ENCODE results near the gene MRE11. TPM values are rescaled to one million over a fixed set of nuclear protein-coding genes. Genes with fewer than 3 reads are reported as not detected.
"Not testable (repeated sequence)": the region's sequence is repeated elsewhere in the genome, so short reads cannot be mapped to it uniquely, and the experiment has no call there.

MRE11 gene
- polyA plus RNA-seq, 1 donor = 15.1 TPM

- DNase-seq (ENCODE audit: low read depth) = no peak
Observed at GRCh38 chr11:94424011-94424410, 69.6 kb downstream of the MRE11 start.

DNA sequence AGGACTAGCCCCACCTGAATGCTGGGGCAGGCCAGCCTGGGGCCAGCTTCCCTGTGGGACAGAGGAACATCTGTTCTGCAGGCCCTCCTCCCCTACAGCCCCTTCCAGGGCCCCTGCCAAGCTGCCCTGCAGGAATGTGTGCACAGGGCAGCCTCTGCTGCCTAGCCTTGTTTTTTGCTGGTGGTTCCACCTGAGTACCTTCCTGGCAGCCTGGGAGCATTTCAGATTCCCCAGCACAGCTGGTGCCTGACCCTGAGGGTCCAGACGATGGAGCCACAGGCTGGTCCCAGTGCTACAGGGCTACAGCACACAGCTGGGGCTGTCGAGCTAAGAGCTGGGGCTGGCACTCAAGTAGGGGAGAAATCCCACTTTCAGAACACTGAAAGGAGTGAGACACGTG is 70.1 kb downstream of the MRE11 start:
- no peak for DNase-seq (ENCODE audit: low read depth)

GRCh38 chr11:94418123-94418765 is 75.4 kb downstream of the MRE11 start:
- no peak for DNase-seq (ENCODE audit: low read depth)

DNA sequence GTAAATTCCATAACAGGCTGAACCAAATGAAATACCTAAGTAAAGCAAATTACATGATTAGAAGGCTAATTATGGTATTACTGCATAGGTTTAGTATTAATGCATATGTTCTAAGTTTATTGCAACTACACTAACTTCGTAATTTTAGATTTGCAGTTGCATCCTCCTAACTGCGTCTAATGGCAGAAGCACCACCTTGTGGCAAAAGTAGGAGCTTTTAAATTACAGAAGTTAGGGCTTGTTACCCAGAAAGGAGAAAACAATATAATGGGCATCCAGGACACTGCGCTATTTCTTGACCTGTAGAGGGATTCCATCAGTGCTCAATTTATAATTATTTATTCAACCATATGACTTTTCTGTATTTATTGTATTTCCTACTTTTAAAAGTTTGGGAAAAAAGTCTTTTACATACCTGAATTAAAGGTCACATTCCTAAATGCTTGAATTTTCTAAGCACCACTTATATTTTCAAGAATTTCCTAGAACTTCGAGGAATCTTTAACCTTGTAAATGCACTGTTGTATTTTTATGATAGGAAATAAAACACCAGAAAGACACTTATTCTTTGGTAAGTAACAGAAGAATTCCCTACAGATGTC is 76.2 kb downstream of the MRE11 start:
- peak; percentile 14 for DNase-seq (ENCODE audit: low read depth)

- no peak for DNase-seq (ENCODE audit: low read depth)
Observed at GRCh38 chr11:94405062-94405833, 88.4 kb downstream of the MRE11 start.

DNA sequence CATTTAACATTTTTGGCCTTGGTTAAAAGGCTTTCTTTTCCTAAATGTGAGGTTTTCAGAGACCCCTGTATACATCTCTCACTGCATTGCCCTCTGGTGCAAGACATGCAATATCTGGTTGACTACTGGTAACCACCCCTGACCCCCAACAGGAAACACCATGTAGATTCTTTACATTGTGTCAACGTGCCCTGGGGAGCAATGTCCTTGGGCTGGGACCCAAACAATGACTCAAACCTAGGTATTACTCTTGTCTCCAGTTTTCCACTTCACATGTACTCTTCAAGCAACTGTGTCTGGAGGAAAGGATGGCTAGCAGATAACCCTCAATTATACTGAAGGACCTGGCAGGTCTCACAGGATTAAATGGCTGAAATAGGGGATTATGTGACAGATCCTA is 91.3 kb downstream of the MRE11 start:
- DNase-seq (ENCODE audit: low read depth) = no peak

GRCh38 chr11:94401773-94402265 is 91.8 kb downstream of the MRE11 start:
- no peak for DNase-seq (ENCODE audit: low read depth)

DNA sequence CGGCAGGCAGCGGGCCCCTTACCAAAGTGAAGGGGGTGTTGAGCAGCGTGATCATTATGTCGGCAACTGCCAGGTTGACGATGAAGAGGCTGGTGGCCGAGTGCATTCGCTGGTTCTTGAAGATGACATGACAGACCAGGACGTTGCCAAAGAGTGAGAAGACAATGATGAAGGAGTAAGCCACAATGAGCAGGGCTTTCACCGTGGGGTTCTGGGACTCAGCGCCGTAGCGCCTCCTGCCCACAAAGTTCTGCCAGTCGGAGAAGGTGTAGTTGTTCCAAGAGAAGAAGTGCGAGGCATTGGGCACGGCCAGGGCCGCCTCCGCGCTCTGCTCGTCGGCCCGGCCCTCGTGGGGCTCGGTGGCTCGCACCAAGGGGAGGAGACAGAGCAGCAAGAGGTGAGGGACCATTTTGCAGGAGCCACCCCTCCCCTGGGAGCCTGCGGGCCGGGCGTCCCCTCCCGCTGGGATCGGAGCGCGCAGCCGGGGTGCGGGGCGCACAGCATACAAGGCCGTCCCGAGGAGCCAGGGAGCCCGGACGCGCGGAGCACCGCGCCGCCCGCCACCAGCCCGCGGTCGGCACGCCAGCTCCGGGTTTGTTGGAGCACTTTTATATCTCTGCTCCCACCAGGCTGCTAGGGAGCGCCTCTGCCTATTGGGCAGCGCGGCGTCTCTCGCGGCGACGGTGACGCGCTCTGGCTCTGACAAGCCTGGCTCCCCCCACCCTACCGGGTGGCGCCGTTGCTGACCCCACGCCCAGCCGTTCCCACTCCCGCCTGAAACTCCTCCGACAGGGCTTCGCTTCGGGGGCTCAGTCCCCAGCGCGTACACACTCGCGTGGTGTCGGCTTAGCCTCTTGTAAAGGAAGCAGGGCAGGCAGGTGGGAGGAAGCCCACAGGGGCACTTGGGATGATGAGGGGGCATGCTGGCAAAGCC is 92.5 kb downstream of the MRE11 start, which contains the start of gene GPR83:
TSS of gene GPR83 (minus strand) at position 581 of the 934 bp plus-strand sequence. CDS start at position 409, 172 bp downstream.
- DNase-seq (ENCODE audit: low read depth) = no peak

DNA sequence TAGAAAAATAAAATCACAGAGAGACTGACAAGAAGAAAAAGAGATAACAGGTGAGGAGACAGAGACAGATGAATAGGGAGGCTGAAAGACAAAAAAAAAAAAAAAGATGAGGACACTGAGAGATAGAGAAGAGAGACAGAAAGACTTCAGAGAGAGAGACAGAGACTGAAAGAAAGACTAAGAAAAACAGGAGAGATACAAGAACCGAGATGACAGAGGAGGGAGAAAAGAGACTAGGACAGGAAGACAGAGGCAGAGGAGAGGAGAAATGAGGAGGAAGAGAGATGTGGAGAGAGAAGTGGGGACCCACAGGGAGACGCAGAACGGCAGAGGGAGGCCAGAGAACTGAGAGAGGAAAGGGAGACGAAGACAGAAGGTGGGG is 93.2 kb downstream of the MRE11 start:
- no peak for DNase-seq (ENCODE audit: low read depth)

GRCh38 chr11:94400050-94400449 is 93.6 kb downstream of the MRE11 start:
- DNase-seq (ENCODE audit: low read depth) = no peak

GRCh38 chr11:94398101-94398500 is 95.5 kb downstream of the MRE11 start:
- DNase-seq (ENCODE audit: low read depth) = no peak

- DNase-seq (ENCODE audit: low read depth) = no peak
Observed at GRCh38 chr11:94396282-94396681, 97.4 kb downstream of the MRE11 start.

DNA sequence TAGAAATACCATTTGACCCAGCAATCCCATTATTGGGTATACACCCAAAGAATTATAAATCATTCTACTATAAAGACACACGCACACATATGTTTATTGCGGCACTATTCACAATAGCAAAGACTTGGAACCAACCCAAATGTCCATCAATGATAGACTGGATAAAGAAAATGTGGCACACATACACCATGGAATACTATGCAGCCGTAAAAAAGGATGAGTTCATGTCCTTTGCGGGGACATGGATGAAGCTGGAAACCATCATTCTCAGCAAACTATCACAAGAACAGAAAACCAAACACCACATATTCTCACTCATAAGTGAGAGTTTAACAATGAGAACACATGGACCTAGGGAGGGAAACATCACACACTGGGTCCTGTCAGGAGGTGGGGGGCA is 101.7 kb downstream of the MRE11 start:
- DNase-seq (ENCODE audit: low read depth) = not testable (repeated sequence)

- no peak for DNase-seq (ENCODE audit: low read depth)
Observed at GRCh38 chr11:94379613-94380012, 114.0 kb downstream of the MRE11 start.

GRCh38 chr11:94376841-94377240 is 116.8 kb downstream of the MRE11 start:
- no peak for DNase-seq (ENCODE audit: low read depth)

- not testable (repeated sequence) for DNase-seq (ENCODE audit: low read depth)
Observed at GRCh38 chr11:94370576-94370975, 123.1 kb downstream of the MRE11 start.

Other genes starting within 250 kb of the MRE11 start
- gene IZUMO1R, start 189.3 kb downstream of the MRE11 start, polyA plus RNA-seq (ENCODE audit: insufficient read length) = not detected
- gene GPR83, start 92.4 kb downstream of the MRE11 start, polyA plus RNA-seq (ENCODE audit: insufficient read length) = 0.23 TPM
- gene ANKRD49, start 140 bp upstream of the MRE11 start, polyA plus RNA-seq (ENCODE audit: insufficient read length) = 10.2 TPM
- not detected for gene C11orf97, start 18.6 kb upstream of the MRE11 start, polyA plus RNA-seq (ENCODE audit: insufficient read length)
- 5.6 TPM for gene FUT4, start 50.1 kb upstream of the MRE11 start, polyA plus RNA-seq (ENCODE audit: insufficient read length)
- 4.1 TPM for gene PIWIL4, start 73.5 kb upstream of the MRE11 start, polyA plus RNA-seq (ENCODE audit: insufficient read length)

Measured in forelimb muscle (tissue), 1 donor.